WERI-Rb-1 (cell line): ENCODE results near the gene SHANK1.

ENCODE experiments used
- DNase-seq: peaks from one replicate; pipeline ENCODE4 v3.0.0-alpha.2; 2020
- H3K27ac ChIP-seq: fragments of 250-450 bp; sonication (Bioruptor Pico); 2 replicates; pipeline ENCODE4 v1.5.1; 2020; ENCODE audit warnings: mild to moderate bottlenecking, moderate library complexity
- H3K27me3 ChIP-seq: fragments of 250-450 bp; sonication (Bioruptor Pico); 2 replicates; pipeline ENCODE4 v1.5.1; 2021; ENCODE audit warnings: mild to moderate bottlenecking, low read depth, moderate library complexity; ENCODE audit not compliant: insufficient read depth, severe bottlenecking
- H3K36me3 ChIP-seq: fragments of 250-450 bp; sonication (Bioruptor Pico); 2 replicates; pipeline ENCODE4 v1.5.1; 2020; ENCODE audit warnings: mild to moderate bottlenecking, moderate library complexity
- H3K4me3 ChIP-seq: 2 replicates; pipeline ENCODE4 v1.5.1; 2011; ENCODE audit warnings: low read depth, mild to moderate bottlenecking, control low read depth, low read length
- H3K9me3 ChIP-seq: fragments of 250-450 bp; sonication (Bioruptor Pico); 2 replicates; pipeline ENCODE4 v1.5.1; 2021; ENCODE audit warnings: mild to moderate bottlenecking, moderate library complexity; ENCODE audit not compliant: severe bottlenecking
- CTCF ChIP-seq: IDR thresholded peaks from 2 replicates; pipeline ENCODE4 v1.5.1; 2011; ENCODE audit warnings: low read depth, mild to moderate bottlenecking, control low read depth, inconsistent platforms, low read length

Gene SHANK1

GRCh38 chr19:50729894-50730293 is 10.3 kb upstream of the SHANK1 start:
- Histone ChIP-seq H3K36me3 (no peaks in the 10 kb centered on the region), H3K9me3 (no peaks in the 10 kb centered on the region), H3K27ac (no peak overlapping the region), H3K27me3 (no peaks in the 10 kb centered on the region), H3K4me3 (no peak overlapping the region)
- no peak for DNase-seq
- no peak for TF ChIP-seq CTCF

GRCh38 chr19:50728084-50728737 is 8.6 kb upstream of the SHANK1 start:
- Histone ChIP-seq H3K4me3 (no peak overlapping the region), H3K27me3 (no peaks in the 10 kb centered on the region), H3K9me3 (no peaks in the 10 kb centered on the region), H3K36me3 (no peaks in the 10 kb centered on the region), H3K27ac (no peak overlapping the region)
- no peak for TF ChIP-seq CTCF
- DNase-seq, result peak; percentile 23

GRCh38 chr19:50725911-50726230 is 6.3 kb upstream of the SHANK1 start:
- H3K27ac ChIP-seq, result no peak overlapping the region
- H3K27me3 ChIP-seq, result no peaks in the 10 kb centered on the region
- H3K9me3 ChIP-seq, result no peaks in the 10 kb centered on the region
- peak overlapping the region; percentile 85 for H3K4me3 ChIP-seq
- no peak for TF ChIP-seq CTCF
- H3K36me3 ChIP-seq, result no peaks in the 10 kb centered on the region
- DNase-seq, result no peak

GRCh38 chr19:50725218-50725910 is 5.8 kb upstream of the SHANK1 start:
- no peak for DNase-seq
- no peaks in the 10 kb centered on the region for H3K36me3 ChIP-seq
- H3K27ac ChIP-seq, result peak overlapping the region; percentile 79
- peak overlapping the region; percentile 85 for H3K4me3 ChIP-seq
- no peak for TF ChIP-seq CTCF
- no peaks in the 10 kb centered on the region for H3K9me3 ChIP-seq
- H3K27me3 ChIP-seq, result no peaks in the 10 kb centered on the region

GRCh38 chr19:50724522-50725217 is 5.1 kb upstream of the SHANK1 start:
- H3K27me3 ChIP-seq, result no peaks in the 10 kb centered on the region
- peak overlapping the region; percentile 79 for H3K27ac ChIP-seq
- TF ChIP-seq CTCF, result peak; percentile 82
- H3K9me3 ChIP-seq, result no peaks in the 10 kb centered on the region
- H3K4me3 ChIP-seq, result peak overlapping the region; percentile 85
- DNase-seq, result peak; percentile 100
- H3K36me3 ChIP-seq, result no peaks in the 10 kb centered on the region
